SK-N-SH (cell line): Measurements from ENCODE around the gene SPTBN5. TPM values are rescaled to one million over a fixed set of nuclear protein-coding genes. Genes with fewer than 3 reads are reported as not detected.

Experiments used
- CTCF ChIA-PET: fragments of 300-600, 350-600 bp; formaldehyde crosslinking; extraction: SDS; loops from one replicate; lab custom pipeline; 2021; lab: Yijun Ruan, JAX
- POLR2A ChIA-PET: fragments of 350-600 bp; sonication (Branson Sonifier 250); formaldehyde crosslinking; extraction: SDS; loops from one replicate; lab custom pipeline; 2020; ENCODE audit warnings: antibody characterized with exemption, inconsistent platforms; lab: Yijun Ruan, JAX
- DNase-seq: peaks from one replicate; pipeline ENCODE4 v3.0.0; 2012
- H2AFZ ChIP-seq: fragments of 200-600 bp; sonication (generic); 2 replicates; pipeline ENCODE4 v1.8.1; 2016; ENCODE audit warnings: antibody characterized with exemption, mild to moderate bottlenecking, low read depth
- H3F3A ChIP-seq: fragments of 200-600 bp; sonication (generic); replicated peaks from 2 replicates; pipeline ENCODE3; 2016; ENCODE audit warnings: antibody characterized with exemption, mild to moderate bottlenecking; ENCODE audit not compliant: insufficient read depth
- H3K27ac ChIP-seq, 2 experiments: fragments of 200-500 bp in 1 of 2; fragments of 200-600 bp in 1 of 2; sonication (Bioruptor generic) in 1 of 2; sonication (generic), shearing (Covaris generic) in 1 of 2; 2 replicates each; pipeline versions ENCODE4 v1.5.1 to v1.6.1; 2014 to 2016; ENCODE audit warnings: low read depth in 2 of 2, inconsistent platforms in 1 of 2, low read length in 1 of 2, mild to moderate bottlenecking in 1 of 2, mixed read lengths in 1 of 2
- H3K27me3 ChIP-seq: fragments of 200-600 bp; sonication (generic), shearing (Covaris generic); 2 replicates; pipeline ENCODE4 v1.6.1; 2016; ENCODE audit warnings: mixed run types; ENCODE audit not compliant: insufficient read depth
- H3K36me3 ChIP-seq, 2 experiments: fragments of 200-500 bp in 1 of 2; fragments of 200-600 bp in 1 of 2; sonication (Bioruptor generic) in 1 of 2; sonication (generic) in 1 of 2; replicated peaks in 1 of 2; 2 replicates each; pipeline versions ENCODE3 to v1.5.1; 2014 to 2016; ENCODE audit warnings: low read length in 1 of 2, mild to moderate bottlenecking in 1 of 2; ENCODE audit not compliant: insufficient read depth in 2 of 2, control insufficient read depth in 1 of 2
- H3K4me1 ChIP-seq, 2 experiments: fragments of 200-500 bp in 1 of 2; fragments of 200-600 bp in 1 of 2; sonication (Bioruptor generic) in 1 of 2; sonication (generic), shearing (Covaris generic) in 1 of 2; 2 replicates each; pipeline versions ENCODE4 v1.5.1 to v1.6.1; 2014 to 2016; ENCODE audit warnings: low read depth in 1 of 2, low read length in 1 of 2, mixed run types in 1 of 2; ENCODE audit not compliant: insufficient read depth in 2 of 2, control insufficient read depth in 1 of 2
- H3K4me2 ChIP-seq: fragments of 200-600 bp; sonication (generic), shearing (Covaris generic); 2 replicates; pipeline ENCODE4 v1.6.1; 2017; ENCODE audit warnings: mixed run types
- H3K4me3 ChIP-seq, 2 experiments: fragments of 200-500 bp in 1 of 2; fragments of 200-600 bp in 1 of 2; sonication (Bioruptor generic) in 1 of 2; sonication (generic), shearing (Covaris generic) in 1 of 2; 2 replicates each; pipeline versions ENCODE4 v1.5.1 to v1.8.1; 2014 to 2016; ENCODE audit warnings: low read depth in 2 of 2, inconsistent platforms in 1 of 2, low read length in 1 of 2, mild to moderate bottlenecking in 1 of 2, mixed read lengths in 1 of 2, moderate library complexity in 1 of 2
- H3K79me2 ChIP-seq: fragments of 200-600 bp; sonication (generic); 2 replicates; pipeline ENCODE4 v1.8.1; 2017; ENCODE audit warnings: mild to moderate bottlenecking; ENCODE audit not compliant: insufficient read depth
- H3K9ac ChIP-seq: fragments of 200-600 bp; sonication (generic); 2 replicates; pipeline ENCODE4 v1.6.1; 2017; ENCODE audit warnings: mixed run types
- H3K9me2 ChIP-seq: fragments of 200-600 bp; sonication (generic); 2 replicates; pipeline ENCODE4 v1.6.1; 2017; ENCODE audit warnings: mixed run types
- H3K9me3 ChIP-seq: fragments of 200-600 bp; sonication (generic); 2 replicates; pipeline ENCODE4 v1.6.1; 2017; ENCODE audit warnings: mixed run types, mild to moderate bottlenecking, moderate library complexity
- H4K20me1 ChIP-seq: fragments of 200-600 bp; sonication (generic); 2 replicates; pipeline ENCODE4 v1.6.1; 2017; ENCODE audit warnings: mild to moderate bottlenecking, mixed run types; ENCODE audit not compliant: insufficient read depth
- EP300 ChIP-seq, 2 experiments: IDR thresholded peaks; 2 replicates each; pipeline versions ENCODE4 v1.4.0 to v1.6.1; 2012; ENCODE audit warnings: borderline replicate concordance in 1 of 2, low read depth in 1 of 2, low read length in 1 of 2
- FOSL2 ChIP-seq: IDR thresholded peaks from 2 replicates; pipeline ENCODE4 v1.4.0; 2012; ENCODE audit warnings: low read depth, mild to moderate bottlenecking, moderate library complexity, borderline replicate concordance
- GABPA ChIP-seq: IDR thresholded peaks from 2 replicates; pipeline ENCODE4 v1.4.0; 2012; ENCODE audit warnings: low read depth, mild to moderate bottlenecking
- GATA2 ChIP-seq: sonication (generic); formaldehyde crosslinking; IDR thresholded peaks from 2 replicates; pipeline ENCODE4 v1.5.0; 2020; ENCODE audit warnings: mild to moderate bottlenecking, missing genetic modification reagents
- MXI1 ChIP-seq: IDR thresholded peaks from 2 replicates; pipeline ENCODE4 v1.6.1; 2012; ENCODE audit warnings: mild to moderate bottlenecking, low read depth, low read length, improper control_type of control experiment
- POLR2AphosphoS5 ChIP-seq: IDR thresholded peaks from 2 replicates; pipeline ENCODE4 v1.6.1; 2012; ENCODE audit warnings: low read depth, low read length
- RXRA ChIP-seq: IDR thresholded peaks from 2 replicates; pipeline ENCODE4 v1.4.0; 2012; ENCODE audit warnings: low read depth, mild to moderate bottlenecking, borderline replicate concordance
- SIN3A ChIP-seq: IDR thresholded peaks from 2 replicates; pipeline ENCODE4 v1.6.1; 2012; ENCODE audit warnings: low read depth, mild to moderate bottlenecking, low read length, moderate library complexity, borderline replicate concordance
- TAF1 ChIP-seq: IDR thresholded peaks from 2 replicates; pipeline ENCODE4 v1.6.1; 2012; ENCODE audit warnings: low read depth, mild to moderate bottlenecking, low read length, moderate library complexity, borderline replicate concordance
- YY1 ChIP-seq: IDR thresholded peaks from 2 replicates; pipeline ENCODE4 v1.4.0; 2012; ENCODE audit warnings: low read depth, mild to moderate bottlenecking
- WGBS: methylation state at CpG from one replicate; pipeline ENCODE4 v1.1.6; 2017; ENCODE audit warnings: low lambda C conversion rate; 5-methylcytosine and 5-hydroxymethylcytosine counted together
- polyA plus RNA-seq, 3 experiments: library from polyadenylated mRNA; depleted of rRNA; stranded (reverse); fragments of >200 nt; gene quantifications; 2 replicates each; pipeline ENCODE4 v1.2.3, GENCODE V29; 2012
- TF ChIP-seq, protein P1 (sequence below): fragments of 150-350 bp; IDR thresholded peaks from 2 replicates; pipeline ENCODE4 v1.6.1; 2016; ENCODE audit warnings: mild to moderate bottlenecking, low read depth, low read length
- TF ChIP-seq, protein P2 (sequence below): IDR thresholded peaks from 2 replicates; pipeline ENCODE4; 2012
- TF ChIP-seq, protein P3 (sequence below): IDR thresholded peaks from 2 replicates; pipeline ENCODE4 v1.4.0; 2012; ENCODE audit warnings: low read depth

The SPTBN5 gene
- polyA plus RNA-seq, 1 of the 3 experiments (the other 2 are of a cell fraction), result 0.23 TPM

DNA sequence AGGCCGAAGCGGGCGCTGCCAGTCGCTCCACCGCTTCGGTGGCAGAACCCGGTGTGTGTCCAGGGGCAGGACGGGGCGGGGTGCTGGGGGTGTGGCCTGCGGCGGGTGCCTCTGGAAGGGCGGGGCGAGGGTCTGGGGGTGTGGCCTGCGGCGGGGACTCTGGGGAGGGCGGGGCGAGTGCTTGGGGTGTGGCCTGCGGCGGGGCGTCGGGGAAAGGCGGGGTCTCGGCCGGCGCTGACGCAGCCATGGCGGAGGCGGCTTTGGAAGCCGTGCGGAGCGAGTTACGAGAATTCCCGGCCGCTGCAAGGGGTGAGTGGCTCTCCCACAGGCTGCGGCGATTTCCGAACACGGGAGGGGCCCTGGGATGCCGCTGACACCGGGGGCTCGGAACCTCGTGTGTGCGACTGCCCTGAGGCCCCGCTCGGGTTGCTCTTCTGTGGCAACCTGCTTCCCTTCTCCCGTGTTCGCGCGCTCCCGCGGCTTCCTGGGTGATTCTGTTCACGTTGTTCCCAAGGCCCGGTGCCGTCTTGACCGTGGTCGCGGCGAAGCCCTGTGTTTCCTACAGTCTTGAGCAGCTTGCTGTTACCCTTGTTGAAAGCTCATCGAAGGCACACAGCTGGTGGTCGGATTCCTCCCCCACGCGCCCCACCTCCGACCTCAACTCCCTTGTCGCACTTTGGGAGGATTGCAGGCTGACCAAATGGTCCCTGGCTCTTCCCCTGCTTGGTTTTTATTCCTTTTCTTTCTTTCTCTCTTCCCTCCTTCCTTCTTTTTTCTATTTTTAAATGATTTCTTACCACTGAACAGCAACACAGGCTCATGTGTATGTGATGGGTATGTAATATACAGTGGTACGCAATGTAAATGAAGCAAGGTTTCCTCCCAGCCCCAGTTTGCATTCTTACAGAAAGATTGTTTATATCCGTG, 65.7 kb downstream of the SPTBN5 start, which contains the start of gene JMJD7:
Gene JMJD7 (plus strand): TSS at position 213 of the 927 bp plus-strand sequence. CDS start 33 bp downstream, at position 246.
- Histone ChIP-seq H3K4me1 (peaks cover 3 to 4% of the 10 kb centered on the region in 2 experiments; a peak in 3 of 4 replicates), H2AFZ (peak within 1 kb of the TSS; percentile 85; the same call in 1 of the 2 replicates), H3K27me3 (no peaks in the 10 kb centered on the region), H3K4me2 (peak within 1 kb of the TSS; percentile 95), H4K20me1 (no peaks in the 10 kb centered on the region), H3K9me2 (no peaks in the 10 kb centered on the region), H3K27ac (peak within 1 kb of the TSS; percentile 50 to 74; a peak in 3 of 4 replicates), H3K79me2 (no peaks in the 10 kb centered on the region), H3F3A (no peaks in the 10 kb centered on the region), H3K36me3 (peaks cover 0 to 21% of the 10 kb centered on the region in 2 experiments), H3K9me3 (no peaks in the 10 kb centered on the region), H3K4me3 (peak within 1 kb of the TSS; percentile 83 to 91), H3K9ac (peak within 1 kb of the TSS; percentile 77)
- DNase-seq, result peak; percentile 100
- ChIA-PET POLR2A (interaction anchor here (1.6 kb wide), 1 partner anchor 67 kb away, joined by 7 read pairs; no protein-coding TSS in a partner anchor), CTCF (interaction anchor here (1.0 to 8.6 kb wide), 7 partner anchors 17 to 363 kb away, joined by 3 to 66 read pairs (median 3); no protein-coding TSS in a partner anchor)
- no peak for TF ChIP-seq GABPA
- TF ChIP-seq YY1, result peak; percentile 80
- TF ChIP-seq POLR2AphosphoS5, result peak; percentile 83
- TF ChIP-seq TAF1, result peak; percentile 73
- TF ChIP-seq SIN3A, result peak; percentile 68; the same call in 1 of the 2 replicates
- TF ChIP-seq EP300 (IDR thresholded peaks at IDR 0.05; ENCODE audit: borderline replicate concordance in 1 of 2, low read depth in 1 of 2, low read length in 1 of 2), result no peak
- no peak for TF ChIP-seq RXRA
- TF ChIP-seq MXI1, result peak; percentile 45
- no peak for TF ChIP-seq GATA2
- TF ChIP-seq, protein P1, sequence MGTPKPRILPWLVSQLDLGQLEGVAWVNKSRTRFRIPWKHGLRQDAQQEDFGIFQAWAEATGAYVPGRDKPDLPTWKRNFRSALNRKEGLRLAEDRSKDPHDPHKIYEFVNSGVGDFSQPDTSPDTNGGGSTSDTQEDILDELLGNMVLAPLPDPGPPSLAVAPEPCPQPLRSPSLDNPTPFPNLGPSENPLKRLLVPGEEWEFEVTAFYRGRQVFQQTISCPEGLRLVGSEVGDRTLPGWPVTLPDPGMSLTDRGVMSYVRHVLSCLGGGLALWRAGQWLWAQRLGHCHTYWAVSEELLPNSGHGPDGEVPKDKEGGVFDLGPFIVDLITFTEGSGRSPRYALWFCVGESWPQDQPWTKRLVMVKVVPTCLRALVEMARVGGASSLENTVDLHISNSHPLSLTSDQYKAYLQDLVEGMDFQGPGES, result no peak
- TF ChIP-seq, protein P2, sequence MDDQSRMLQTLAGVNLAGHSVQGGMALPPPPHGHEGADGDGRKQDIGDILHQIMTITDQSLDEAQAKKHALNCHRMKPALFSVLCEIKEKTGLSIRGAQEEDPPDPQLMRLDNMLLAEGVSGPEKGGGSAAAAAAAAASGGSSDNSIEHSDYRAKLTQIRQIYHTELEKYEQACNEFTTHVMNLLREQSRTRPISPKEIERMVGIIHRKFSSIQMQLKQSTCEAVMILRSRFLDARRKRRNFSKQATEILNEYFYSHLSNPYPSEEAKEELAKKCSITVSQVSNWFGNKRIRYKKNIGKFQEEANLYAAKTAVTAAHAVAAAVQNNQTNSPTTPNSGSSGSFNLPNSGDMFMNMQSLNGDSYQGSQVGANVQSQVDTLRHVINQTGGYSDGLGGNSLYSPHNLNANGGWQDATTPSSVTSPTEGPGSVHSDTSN, result peak; percentile 59
- TF ChIP-seq FOSL2, result peak; percentile 11; the same call in 1 of the 2 replicates
- TF ChIP-seq, protein P3, sequence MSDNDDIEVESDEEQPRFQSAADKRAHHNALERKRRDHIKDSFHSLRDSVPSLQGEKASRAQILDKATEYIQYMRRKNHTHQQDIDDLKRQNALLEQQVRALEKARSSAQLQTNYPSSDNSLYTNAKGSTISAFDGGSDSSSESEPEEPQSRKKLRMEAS, result no peak
- WGBS, result 2% methylated on average over 19 of the region's 66 CpGs
